Osteocyte (in vitro differentiated cells): ENCODE data around the gene ZNF546. TPM values are rescaled to one million over a fixed set of nuclear protein-coding genes. Genes with fewer than 3 reads are reported as not detected.
A peak's percentile ranks its signal among the peaks of the same experiment; 100 is the strongest.

Source experiments
- DNase-seq: peaks from one replicate; pipeline ENCODE4 v3.0.0; 2021; ENCODE audit warnings: mixed read lengths; ENCODE audit not compliant: unreplicated experiment; ENCODE audit errors: extremely low spot score
- H3K27ac Mint-ChIP-seq: one replicate; pipeline ENCODE4 v1.8.0; 2021; ENCODE audit warnings: mild to moderate bottlenecking, mixed read lengths; ENCODE audit not compliant: unreplicated experiment
- H3K27me3 Mint-ChIP-seq: one replicate; pipeline ENCODE4 v1.8.0; 2021; ENCODE audit warnings: mixed read lengths; ENCODE audit not compliant: unreplicated experiment
- H3K36me3 Mint-ChIP-seq: one replicate; pipeline ENCODE4 v1.8.0; 2021; ENCODE audit warnings: mixed read lengths; ENCODE audit not compliant: unreplicated experiment
- H3K4me1 Mint-ChIP-seq: one replicate; pipeline ENCODE4 v1.8.0; 2021; ENCODE audit warnings: mixed read lengths; ENCODE audit not compliant: unreplicated experiment
- H3K4me3 Mint-ChIP-seq: one replicate; pipeline ENCODE4 v1.8.0; 2021; ENCODE audit warnings: mild to moderate bottlenecking, moderate library complexity, mixed read lengths; ENCODE audit not compliant: unreplicated experiment
- H3K9me3 Mint-ChIP-seq: one replicate; pipeline ENCODE4 v1.8.0; 2021; ENCODE audit warnings: mixed read lengths; ENCODE audit not compliant: unreplicated experiment
- CTCF ChIP-seq: fragments of 200-600 bp; sonication (generic); IDR thresholded peaks from 2 replicates; pipeline ENCODE4 v1.5.0; 2021; ENCODE audit warnings: antibody characterized with exemption, mild to moderate bottlenecking, moderate library complexity
- total RNA-seq: library from RNA; stranded (reverse); gene quantifications from 2 replicates; pipeline ENCODE4 v1.2.1, GENCODE V29; 2021

ZNF546 gene
- total RNA-seq, 1 donor from 2014 or later = 7.3 TPM

- peaks cover 34% of the 10 kb centered on the region for H3K9me3 Mint-ChIP-seq
- H3K27ac Mint-ChIP-seq = no peak overlapping the region
- peaks cover 39% of the 10 kb centered on the region for H3K36me3 Mint-ChIP-seq
- DNase-seq = no peak
- no peaks in the 10 kb centered on the region for H3K4me1 Mint-ChIP-seq
- H3K27me3 Mint-ChIP-seq = no peaks in the 10 kb centered on the region
- no peak for TF ChIP-seq CTCF
- no peak overlapping the region for H3K4me3 Mint-ChIP-seq
Measured at GRCh38 chr19:39987167-39987566, 9.7 kb upstream of the ZNF546 start.

- DNase-seq = no peak
- Mint-ChIP-seq H3K4me1 (no peaks in the 10 kb centered on the region), H3K27ac (no peak overlapping the region), H3K36me3 (peaks cover 35% of the 10 kb centered on the region), H3K4me3 (no peak overlapping the region), H3K27me3 (no peaks in the 10 kb centered on the region), H3K9me3 (peaks cover 32% of the 10 kb centered on the region)
- no peak for TF ChIP-seq CTCF
Measured at GRCh38 chr19:39987596-39987995, 9.3 kb upstream of the ZNF546 start.

- H3K36me3 Mint-ChIP-seq = peaks cover 2% of the 10 kb centered on the region
- peaks cover 28% of the 10 kb centered on the region for H3K4me1 Mint-ChIP-seq
- DNase-seq = no peak
- no peak overlapping the region for H3K27ac Mint-ChIP-seq
- no peak for TF ChIP-seq CTCF
- no peaks in the 10 kb centered on the region for H3K27me3 Mint-ChIP-seq
- H3K4me3 Mint-ChIP-seq = no peak overlapping the region
- no peaks in the 10 kb centered on the region for H3K9me3 Mint-ChIP-seq
Measured at GRCh38 chr19:39993605-39994004, 3.3 kb upstream of the ZNF546 start.

- Mint-ChIP-seq H3K27me3 (no peaks in the 10 kb centered on the region), H3K36me3 (peaks cover 2% of the 10 kb centered on the region), H3K27ac (no peak overlapping the region), H3K4me3 (no peak overlapping the region), H3K9me3 (no peaks in the 10 kb centered on the region), H3K4me1 (peaks cover 28% of the 10 kb centered on the region)
- no peak for TF ChIP-seq CTCF
- no peak for DNase-seq
Measured at GRCh38 chr19:39994361-39994760, 2.5 kb upstream of the ZNF546 start.

- Mint-ChIP-seq H3K9me3 (no peaks in the 10 kb centered on the region), H3K4me1 (peaks cover 28% of the 10 kb centered on the region), H3K4me3 (peak overlapping the region; percentile 97), H3K27ac (no peak overlapping the region), H3K36me3 (peaks cover 1% of the 10 kb centered on the region), H3K27me3 (no peaks in the 10 kb centered on the region)
- no peak for TF ChIP-seq CTCF
- no peak for DNase-seq
Measured at GRCh38 chr19:39995794-39996193, 1.1 kb upstream of the ZNF546 start.
